GM10248 (cell line): ENCODE results near the gene TMED4.

Experiments
- CTCF ChIA-PET: fragments of 300-600 bp; sonication (Branson Sonifier 250); formaldehyde crosslinking; extraction: SDS; loops from one replicate; lab custom pipeline; 2021; ENCODE audit warnings: antibody characterized with exemption; lab: Yijun Ruan, JAX
- POLR2A ChIA-PET: fragments of 350-650 bp; sonication (Branson Sonifier 250); formaldehyde crosslinking; extraction: SDS; loops from one replicate; lab custom pipeline; 2020; ENCODE audit warnings: antibody characterized with exemption; lab: Yijun Ruan, JAX
- DNase-seq: peaks from one replicate; pipeline ENCODE4 v3.0.0; 2012; ENCODE audit errors: extremely low spot score
- CTCF ChIP-seq: IDR thresholded peaks from 2 replicates; pipeline ENCODE4 v1.5.1; 2012; ENCODE audit warnings: mild to moderate bottlenecking, low read depth; ENCODE audit errors: extremely low read depth, missing control alignments, control extremely low read depth

TMED4 gene

GRCh38 chr7:44536090-44536489, 45.9 kb downstream of the TMED4 start:
- POLR2A ChIA-PET = no interaction called here
- DNase-seq = peak; percentile 8
- TF ChIP-seq CTCF = no peak
- CTCF ChIA-PET = interaction anchor here (1.5 to 8.2 kb wide), 6 partner anchors 9 to 295 kb away, joined by 4 to 53 read pairs (median 20); no protein-coding TSS in a partner anchor

- POLR2A ChIA-PET = no interaction called here
- CTCF ChIA-PET = interaction anchor here (1.0 to 8.2 kb wide), 21 partner anchors 10 to 294 kb away, joined by 3 to 53 read pairs (median 6); no protein-coding TSS in a partner anchor
- peak; percentile 8 for DNase-seq
- no peak for TF ChIP-seq CTCF
Measured at GRCh38 chr7:44535348-44536064, 46.5 kb downstream of the TMED4 start.

- DNase-seq = peak; percentile 86
- POLR2A ChIA-PET = no interaction called here
- TF ChIP-seq CTCF = peak; percentile 44
- CTCF ChIA-PET = interaction anchor here (1.0 to 8.2 kb wide), 34 partner anchors 10 to 437 kb away, joined by 3 to 53 read pairs (median 4); partner anchors contain the start of gene YKT6
Measured at GRCh38 chr7:44534501-44534900, 47.5 kb downstream of the TMED4 start.

- ChIA-PET POLR2A (no interaction called here), CTCF (interaction anchor here (1.0 to 8.2 kb wide), 30 partner anchors 10 to 437 kb away, joined by 3 to 53 read pairs (median 4); partner anchors contain the start of gene YKT6)
- no peak for DNase-seq
- no peak for TF ChIP-seq CTCF
Measured at GRCh38 chr7:44534087-44534486, 47.9 kb downstream of the TMED4 start.

- DNase-seq = peak; percentile 17
- no peak for TF ChIP-seq CTCF
- CTCF ChIA-PET = interaction anchor here (1.0 to 8.2 kb wide), 13 partner anchors 12 to 292 kb away, joined by 3 to 53 read pairs (median 5); no protein-coding TSS in a partner anchor
- POLR2A ChIA-PET = no interaction called here
Measured at GRCh38 chr7:44533301-44534055, 48.6 kb downstream of the TMED4 start.

GRCh38 chr7:44531421-44532380, 50.3 kb downstream of the TMED4 start:
- ChIA-PET POLR2A (no interaction called here), CTCF (interaction anchor here (1.4 to 8.2 kb wide), 2 partner anchors 14 to 33 kb away, joined by 4 to 53 read pairs; no protein-coding TSS in a partner anchor)
- DNase-seq = peak; percentile 10
- no peak for TF ChIP-seq CTCF
